Fibroblast of villous mesenchyme (primary cell): ENCODE results near the gene ANAPC4. TPM values are rescaled to one million over a fixed set of nuclear protein-coding genes. Genes with fewer than 3 reads are reported as not detected.

Source experiments
- DNase-seq: peaks from one replicate; pipeline ENCODE4 v3.0.0-alpha.2; 2010; ENCODE audit warnings: low read depth
- H3K4me3 ChIP-seq: 2 replicates; pipeline ENCODE4 v1.5.1; 2011; ENCODE audit warnings: low read depth, mild to moderate bottlenecking, low read length
- CTCF ChIP-seq: IDR thresholded peaks from 2 replicates; pipeline ENCODE4 v1.5.1; 2012; ENCODE audit warnings: low read depth, mild to moderate bottlenecking, low read length; ENCODE audit not compliant: insufficient read depth
- total RNA-seq: library from RNA; depleted of rRNA; stranded (reverse); fragments of >200 nt; gene quantifications from 2 replicates; pipeline ENCODE4 v1.2.3, GENCODE V29; 2012

Gene ANAPC4
- total RNA-seq, 1 donor = 27.6 TPM

DNA sequence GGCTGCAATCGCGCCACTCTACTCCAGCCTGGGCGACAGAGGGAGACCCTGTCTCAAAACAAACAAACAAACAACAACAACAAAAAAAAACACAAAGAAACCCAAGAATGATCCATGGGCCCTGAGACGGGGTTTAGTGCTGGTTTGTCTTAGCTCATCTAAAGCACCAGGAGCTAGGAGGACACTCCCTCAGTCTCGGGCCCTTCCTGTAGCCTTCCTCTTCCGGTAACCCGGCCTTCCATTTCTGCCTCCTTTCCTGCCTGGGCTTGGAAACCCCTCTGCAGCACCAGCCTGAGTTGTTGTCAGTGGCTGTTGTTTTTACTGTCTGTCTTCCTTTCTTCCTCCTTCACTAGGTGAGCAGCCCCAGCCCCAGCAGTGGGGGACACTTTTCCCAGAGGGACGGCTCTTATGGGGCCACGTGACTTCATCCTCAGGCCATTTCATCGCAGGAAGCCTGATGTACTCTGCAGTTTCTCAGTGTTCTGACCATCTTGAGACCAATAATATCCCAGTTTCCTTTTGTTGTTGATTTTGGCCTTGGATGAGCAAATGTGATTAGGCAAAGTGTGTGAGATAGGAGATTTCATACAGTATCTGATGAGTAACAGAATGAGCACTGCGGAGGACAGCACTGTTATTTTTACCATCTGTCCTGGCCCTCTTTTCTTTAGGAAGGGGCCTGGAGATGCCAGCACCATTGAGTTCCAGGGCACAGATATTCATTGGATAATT is 90.1 kb downstream of the ANAPC4 start:
- no peak for TF ChIP-seq CTCF
- DNase-seq = no peak
- H3K4me3 ChIP-seq = no peak overlapping the region

GRCh38 chr4:25467843-25468242 is 90.8 kb downstream of the ANAPC4 start:
- no peak for TF ChIP-seq CTCF
- no peak for DNase-seq
- H3K4me3 ChIP-seq = no peak overlapping the region

Other genes starting within 250 kb of the ANAPC4 start
- gene SEPSECS, start 216.8 kb upstream of the ANAPC4 start, total RNA-seq = 4.5 and 6.5 TPM in 2 replicates
- 22.9 and 25.9 TPM in 2 replicates for gene PI4K2B, start 143.2 kb upstream of the ANAPC4 start, total RNA-seq
- gene ZCCHC4, start 64.5 kb upstream of the ANAPC4 start, total RNA-seq = 11.0 and 15.1 TPM in 2 replicates